WTC11 (cell line): ENCODE data around the gene MORC3.

Experiments used
- SP1 ChIP-seq: sonication (generic); formaldehyde crosslinking; conservative IDR thresholded peaks from 2 replicates; pipeline ENCODE4 v1.8.1; 2022; ENCODE audit warnings: missing genetic modification reagents
- STAT6 ChIP-seq: sonication (generic); formaldehyde crosslinking; conservative IDR thresholded peaks from 2 replicates; pipeline ENCODE4 v1.8.1; 2023; ENCODE audit warnings: mild to moderate bottlenecking, low read depth, missing genetic modification reagents, moderate library complexity
- USF2 ChIP-seq: sonication (generic); formaldehyde crosslinking; IDR thresholded peaks from 2 replicates; pipeline ENCODE4 v1.8.1; 2023; ENCODE audit warnings: mild to moderate bottlenecking, missing genetic modification reagents, moderate library complexity
- ZNF263 ChIP-seq: sonication (generic); formaldehyde crosslinking; IDR thresholded peaks from 2 replicates; pipeline ENCODE4 v1.8.1; 2022; ENCODE audit warnings: low read depth, mild to moderate bottlenecking, moderate library complexity, missing genetic modification reagents
- ZNF281 ChIP-seq: sonication (generic); formaldehyde crosslinking; IDR thresholded peaks from 2 replicates; pipeline ENCODE4 v1.8.0; 2023; ENCODE audit warnings: mild to moderate bottlenecking, missing genetic modification reagents

GRCh38 chr21:36400719-36401118, 80.7 kb downstream of the MORC3 start:
- no peak for TF ChIP-seq USF2 (CRISPR knock-in tag)
- no peak for TF ChIP-seq ZNF263 (CRISPR knock-in tag)
- TF ChIP-seq ZNF281 = no peak
- TF ChIP-seq SP1 (CRISPR knock-in tag) = no peak
- no peak for TF ChIP-seq STAT6 (CRISPR knock-in tag)
